Esophagus muscularis mucosa (tissue), 3 donors: ENCODE data around the gene PTPRK.

Experiments used
- CTCF ChIP-seq, 3 experiments: fragments of 200-600 bp in 2 of 3; fragments of 450-650 bp in 1 of 3; sonication (generic) in 2 of 3; IDR thresholded peaks; one replicate each; pipeline ENCODE4 v1.5.1; 2017 to 2019; ENCODE audit warnings: antibody characterized with exemption in 3 of 3, mild to moderate bottlenecking in 2 of 3, moderate library complexity in 1 of 3
- POLR2A ChIP-seq: fragments of 450-650 bp; IDR thresholded peaks from one replicate; pipeline ENCODE4 v1.6.1; 2017; ENCODE audit warnings: antibody characterized with exemption, moderate library complexity, mild to moderate bottlenecking, low read depth

GRCh38 chr6:128057946-128058345 lies 462.5 kb downstream of the PTPRK start:
- TF ChIP-seq CTCF (IDR thresholded peaks at IDR 0.05), result no peak
- no peak for TF ChIP-seq POLR2A
